Measurements from ENCODE around the gene ITM2C. TPM values are rescaled to one million over a fixed set of nuclear protein-coding genes. Genes with fewer than 3 reads are reported as not detected.

Gene ITM2C
- total and polyA plus RNA-seq, 5 donors from 2014 or later: 29.3 to 70.3 (median 52.2) TPM

DNA sequence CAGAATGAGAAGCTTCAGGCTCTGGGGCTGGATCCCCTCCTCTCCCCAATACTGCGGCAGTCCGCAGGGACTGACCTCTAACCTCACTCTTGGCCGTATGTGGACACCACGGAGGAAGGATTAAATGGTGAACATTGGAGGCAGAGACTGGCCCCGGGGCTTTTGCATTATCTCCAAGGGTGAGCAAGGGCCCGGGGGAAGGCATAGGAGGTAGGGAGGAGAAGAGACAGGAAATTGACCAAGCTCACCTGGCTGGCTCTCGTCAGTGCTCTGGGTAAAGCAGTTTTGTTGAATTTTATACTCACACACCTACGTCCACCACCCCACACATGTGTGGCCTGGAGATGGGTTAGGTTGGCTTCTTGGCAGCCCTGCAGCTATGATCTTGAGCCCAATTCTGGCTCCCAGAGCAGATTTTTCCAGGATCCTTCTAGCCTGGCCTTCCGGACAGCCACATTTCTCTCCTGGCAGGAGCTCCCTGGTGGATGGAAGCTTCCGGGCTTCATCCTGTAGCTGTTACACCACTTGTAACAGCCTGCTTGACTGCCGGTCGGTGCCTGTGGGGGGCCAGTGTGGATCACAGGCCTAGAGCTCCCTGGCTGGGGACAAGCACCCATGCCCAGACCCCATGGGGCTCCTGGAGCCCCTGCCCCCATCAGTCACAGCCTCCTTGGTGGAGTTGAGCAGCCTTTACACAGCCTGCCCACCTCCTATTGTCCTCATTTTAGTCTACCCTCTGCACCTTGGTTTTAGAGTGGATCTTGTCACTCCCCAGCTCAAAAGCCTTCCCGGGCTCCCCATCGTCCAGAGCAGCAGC, 7.6 kb downstream of the ITM2C start:
- Mint-ChIP-seq H3K9me3 (no peaks in the 10 kb centered on the region), H3K4me1 (peaks cover 4 to 50% (median 14%) of the 10 kb centered on the region in 4 donors), H3K27ac (peak overlapping the region; percentile 7 to 87 (median 7)), H3K36me3 (peaks cover 4% of the 10 kb centered on the region), H3K27me3 (no peaks in the 10 kb centered on the region), H3K4me3 (peak overlapping the region in 2 of 4 donors; percentile 1 to 46)
- no peak overlapping the region for H3K27ac ChIP-seq (ENCODE audit: insufficient read depth, low read length, poor library complexity, severe bottlenecking)
- H3K36me3 ChIP-seq (ENCODE audit: control insufficient read depth, insufficient read depth, low read length): no peaks in the 10 kb centered on the region
- ATAC-seq (ENCODE audit: low read depth in 2 of 2) (no peak), DNase-seq (no peak)
- H3K27me3 ChIP-seq (ENCODE audit: control insufficient read depth, insufficient read depth, low read length): no peaks in the 10 kb centered on the region
- peaks cover 22% of the 10 kb centered on the region for H3K4me1 ChIP-seq (ENCODE audit: control insufficient read depth, insufficient read depth, low read length, poor library complexity, severe bottlenecking)
- H3K9me3 ChIP-seq (ENCODE audit: control insufficient read depth in 2 of 2, low read length in 2 of 2): no peaks in the 10 kb centered on the region
- H3K4me3 ChIP-seq (ENCODE audit: low read depth, low read length): no peak overlapping the region

DNA sequence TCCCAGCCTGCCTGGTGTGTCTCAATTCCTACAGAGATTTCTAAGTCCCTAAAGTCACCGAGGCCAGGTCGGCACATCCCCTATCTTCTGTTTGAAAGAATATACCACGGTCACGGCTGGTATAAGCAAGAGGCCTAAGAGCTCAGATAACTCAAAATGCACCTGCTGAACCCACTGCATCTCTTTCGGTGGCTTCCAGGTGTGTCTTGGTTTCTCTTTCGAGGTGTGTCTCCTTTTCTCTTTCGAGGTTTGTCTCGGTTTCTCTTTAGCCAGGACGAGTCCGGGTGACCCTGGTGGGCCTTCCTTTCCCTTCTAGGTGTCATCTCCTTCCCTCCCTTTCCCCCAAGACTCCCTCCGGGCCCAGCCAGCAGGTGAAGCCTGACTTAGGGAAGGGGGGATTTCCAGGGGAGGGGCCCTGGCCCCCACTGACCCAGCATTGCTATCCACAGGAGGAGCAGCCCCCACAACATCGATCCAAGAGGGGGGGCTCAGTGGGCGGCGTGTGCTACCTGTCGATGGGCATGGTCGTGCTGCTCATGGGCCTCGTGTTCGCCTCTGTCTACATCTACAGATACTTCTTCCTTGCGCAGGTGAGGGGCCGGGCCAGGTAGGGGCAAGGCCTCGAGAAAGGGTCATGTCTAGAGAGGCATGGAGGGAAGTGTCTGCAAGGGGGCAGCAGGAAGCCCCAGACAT, 8.4 kb downstream of the ITM2C start:
- Histone ChIP-seq H3K9me3 (ENCODE audit: control insufficient read depth in 2 of 2, low read length in 2 of 2) (no peaks in the 10 kb centered on the region), H3K36me3 (ENCODE audit: control insufficient read depth, insufficient read depth, low read length) (no peaks in the 10 kb centered on the region), H3K4me3 (ENCODE audit: low read depth, low read length) (peak overlapping the region; percentile 7), H3K27me3 (ENCODE audit: control insufficient read depth, insufficient read depth, low read length) (no peaks in the 10 kb centered on the region), H3K4me1 (ENCODE audit: control insufficient read depth, insufficient read depth, low read length, poor library complexity, severe bottlenecking) (peaks cover 21% of the 10 kb centered on the region), H3K27ac (ENCODE audit: insufficient read depth, low read length, poor library complexity, severe bottlenecking) (peak overlapping the region; percentile 23)
- H3K36me3 Mint-ChIP-seq: peaks cover 4% of the 10 kb centered on the region
- peak overlapping the region in 2 of 4 donors; percentile 1 to 46 for H3K4me3 Mint-ChIP-seq
- H3K27ac Mint-ChIP-seq: peak overlapping the region; percentile 7 to 87 (median 52)
- H3K9me3 Mint-ChIP-seq: no peaks in the 10 kb centered on the region
- peak in 1 of 2 donors; percentile 23 for ATAC-seq (ENCODE audit: low read depth in 2 of 2)
- H3K27me3 Mint-ChIP-seq: no peaks in the 10 kb centered on the region
- H3K4me1 Mint-ChIP-seq: peaks cover 4 to 53% (median 14%) of the 10 kb centered on the region in 4 donors
- DNase-seq: peak in 1 of 3 donors; percentile 68

DNA sequence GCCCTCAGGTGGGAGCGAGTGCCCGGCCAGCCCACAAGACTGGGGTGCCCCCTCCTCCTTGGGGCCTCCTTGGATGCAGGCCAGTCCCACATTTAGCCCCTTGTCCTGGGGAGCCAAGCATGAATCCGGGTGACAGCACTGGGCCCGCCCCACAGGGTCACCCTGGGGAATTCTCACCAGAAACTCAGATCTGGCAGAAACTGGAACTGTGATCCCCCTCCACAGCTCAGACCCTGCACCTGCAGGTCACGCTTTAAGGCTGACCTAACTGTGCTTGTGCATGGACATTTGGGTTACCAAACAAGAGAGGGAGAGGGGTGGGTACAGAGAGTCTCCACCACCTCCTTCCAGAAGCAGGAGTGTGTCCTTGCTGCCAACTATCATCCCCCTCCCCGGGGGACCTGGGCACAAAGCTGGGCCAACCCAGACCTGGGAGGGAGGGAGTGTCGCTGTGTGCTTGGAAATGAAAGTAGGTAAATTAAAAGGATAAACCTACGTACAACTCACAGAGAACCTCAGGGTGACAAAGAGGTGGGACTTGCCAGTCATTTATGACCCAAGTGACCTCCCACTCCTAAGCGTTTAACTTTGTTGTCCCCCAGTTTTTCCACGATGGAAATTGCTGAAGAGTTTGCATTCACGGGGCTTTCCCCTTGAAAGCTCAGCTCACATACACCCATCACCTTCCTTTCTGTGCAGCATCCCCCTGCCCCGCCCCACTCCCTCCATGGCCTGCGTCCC, 9.1 kb downstream of the ITM2C start:
- no peak overlapping the region for H3K4me3 ChIP-seq (ENCODE audit: low read depth, low read length)
- no peaks in the 10 kb centered on the region for H3K27me3 ChIP-seq (ENCODE audit: control insufficient read depth, insufficient read depth, low read length)
- no peak overlapping the region for H3K4me3 Mint-ChIP-seq
- H3K4me1 Mint-ChIP-seq: peaks cover 4 to 48% (median 12%) of the 10 kb centered on the region in 4 donors
- peaks cover 3% of the 10 kb centered on the region for H3K36me3 ChIP-seq (ENCODE audit: control insufficient read depth, insufficient read depth, low read length)
- no peak for DNase-seq
- peak overlapping the region in 2 of 3 donors; percentile 44 to 69 for H3K27ac Mint-ChIP-seq
- peaks cover 4% of the 10 kb centered on the region for H3K36me3 Mint-ChIP-seq
- no peak overlapping the region for H3K27ac ChIP-seq (ENCODE audit: insufficient read depth, low read length, poor library complexity, severe bottlenecking)
- H3K27me3 Mint-ChIP-seq: no peaks in the 10 kb centered on the region
- H3K4me1 ChIP-seq (ENCODE audit: control insufficient read depth, insufficient read depth, low read length, poor library complexity, severe bottlenecking): peaks cover 21% of the 10 kb centered on the region
- no peaks in the 10 kb centered on the region for H3K9me3 ChIP-seq (ENCODE audit: control insufficient read depth in 2 of 2, low read length in 2 of 2)
- ATAC-seq (ENCODE audit: low read depth in 2 of 2): peak; percentile 10
- no peaks in the 10 kb centered on the region for H3K9me3 Mint-ChIP-seq

DNA sequence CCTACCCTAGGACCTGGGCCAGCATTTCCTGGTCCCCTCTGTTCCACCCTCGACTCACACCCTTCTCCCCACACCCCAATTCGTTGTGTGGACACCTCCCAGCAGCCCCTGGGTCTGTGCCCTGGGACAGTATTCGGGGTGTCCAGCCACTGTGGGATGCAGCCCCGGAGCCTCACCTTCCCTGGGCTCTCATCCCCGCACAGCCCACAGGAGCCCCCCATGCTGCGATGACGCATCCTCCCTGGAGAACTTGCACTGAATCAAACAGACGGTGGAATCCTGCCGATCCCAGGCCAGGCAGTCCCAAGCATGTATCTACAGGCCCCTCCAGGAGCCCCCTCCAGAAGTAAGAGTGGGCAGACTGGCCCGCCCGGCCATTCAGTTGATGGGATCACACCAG, 9.7 kb downstream of the ITM2C start:
- peaks cover 4% of the 10 kb centered on the region for H3K36me3 Mint-ChIP-seq
- Histone ChIP-seq H3K36me3 (ENCODE audit: control insufficient read depth, insufficient read depth, low read length) (peaks cover 4% of the 10 kb centered on the region), H3K9me3 (ENCODE audit: control insufficient read depth in 2 of 2, low read length in 2 of 2) (no peaks in the 10 kb centered on the region), H3K27me3 (ENCODE audit: control insufficient read depth, insufficient read depth, low read length) (no peaks in the 10 kb centered on the region), H3K4me1 (ENCODE audit: control insufficient read depth, insufficient read depth, low read length, poor library complexity, severe bottlenecking) (peaks cover 21% of the 10 kb centered on the region), H3K4me3 (ENCODE audit: low read depth, low read length) (no peak overlapping the region), H3K27ac (ENCODE audit: insufficient read depth, low read length, poor library complexity, severe bottlenecking) (no peak overlapping the region)
- DNase-seq (no peak), ATAC-seq (ENCODE audit: low read depth in 2 of 2) (no peak)
- no peaks in the 10 kb centered on the region for H3K27me3 Mint-ChIP-seq
- no peaks in the 10 kb centered on the region for H3K9me3 Mint-ChIP-seq
- H3K4me1 Mint-ChIP-seq: peaks cover 4 to 46% (median 10%) of the 10 kb centered on the region in 4 donors
- no peak overlapping the region for H3K4me3 Mint-ChIP-seq
- H3K27ac Mint-ChIP-seq: peak overlapping the region in 2 of 3 donors; percentile 31 to 44

DNA sequence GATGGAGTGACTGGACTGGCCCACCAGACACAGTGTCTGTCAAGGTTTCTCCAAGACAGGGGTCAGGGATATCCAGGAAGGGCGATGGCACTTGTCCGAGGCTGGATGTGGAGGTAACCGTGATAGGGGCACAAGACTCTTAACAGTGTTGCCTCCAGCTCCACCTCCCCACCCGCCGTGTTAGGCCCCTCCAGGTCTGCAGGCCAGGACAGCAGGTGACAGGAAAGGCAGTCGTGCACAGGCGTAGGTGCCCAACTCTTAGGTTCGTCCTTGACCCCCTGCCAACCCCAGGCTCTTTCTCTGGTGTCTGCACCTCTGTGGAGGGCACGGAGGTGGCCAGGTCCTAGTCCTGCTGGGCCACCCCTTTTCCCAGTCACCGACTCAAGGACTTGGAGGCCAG, 10.1 kb downstream of the ITM2C start:
- H3K27me3 ChIP-seq (ENCODE audit: control insufficient read depth, insufficient read depth, low read length): no peaks in the 10 kb centered on the region
- ATAC-seq (ENCODE audit: low read depth in 2 of 2) (no peak), DNase-seq (no peak)
- H3K4me3 ChIP-seq (ENCODE audit: low read depth, low read length): no peak overlapping the region
- peaks cover 4% of the 10 kb centered on the region for H3K36me3 ChIP-seq (ENCODE audit: control insufficient read depth, insufficient read depth, low read length)
- H3K36me3 Mint-ChIP-seq: peaks cover 4% of the 10 kb centered on the region
- H3K4me1 ChIP-seq (ENCODE audit: control insufficient read depth, insufficient read depth, low read length, poor library complexity, severe bottlenecking): peaks cover 21% of the 10 kb centered on the region
- no peaks in the 10 kb centered on the region for H3K27me3 Mint-ChIP-seq
- H3K4me1 Mint-ChIP-seq: peaks cover 4 to 42% (median 10%) of the 10 kb centered on the region in 4 donors
- H3K9me3 Mint-ChIP-seq: no peaks in the 10 kb centered on the region
- H3K27ac Mint-ChIP-seq: peak overlapping the region in 1 of 3 donors; percentile 31
- no peak overlapping the region for H3K4me3 Mint-ChIP-seq
- no peak overlapping the region for H3K27ac ChIP-seq (ENCODE audit: insufficient read depth, low read length, poor library complexity, severe bottlenecking)
- H3K9me3 ChIP-seq (ENCODE audit: control insufficient read depth in 2 of 2, low read length in 2 of 2): no peaks in the 10 kb centered on the region

DNA sequence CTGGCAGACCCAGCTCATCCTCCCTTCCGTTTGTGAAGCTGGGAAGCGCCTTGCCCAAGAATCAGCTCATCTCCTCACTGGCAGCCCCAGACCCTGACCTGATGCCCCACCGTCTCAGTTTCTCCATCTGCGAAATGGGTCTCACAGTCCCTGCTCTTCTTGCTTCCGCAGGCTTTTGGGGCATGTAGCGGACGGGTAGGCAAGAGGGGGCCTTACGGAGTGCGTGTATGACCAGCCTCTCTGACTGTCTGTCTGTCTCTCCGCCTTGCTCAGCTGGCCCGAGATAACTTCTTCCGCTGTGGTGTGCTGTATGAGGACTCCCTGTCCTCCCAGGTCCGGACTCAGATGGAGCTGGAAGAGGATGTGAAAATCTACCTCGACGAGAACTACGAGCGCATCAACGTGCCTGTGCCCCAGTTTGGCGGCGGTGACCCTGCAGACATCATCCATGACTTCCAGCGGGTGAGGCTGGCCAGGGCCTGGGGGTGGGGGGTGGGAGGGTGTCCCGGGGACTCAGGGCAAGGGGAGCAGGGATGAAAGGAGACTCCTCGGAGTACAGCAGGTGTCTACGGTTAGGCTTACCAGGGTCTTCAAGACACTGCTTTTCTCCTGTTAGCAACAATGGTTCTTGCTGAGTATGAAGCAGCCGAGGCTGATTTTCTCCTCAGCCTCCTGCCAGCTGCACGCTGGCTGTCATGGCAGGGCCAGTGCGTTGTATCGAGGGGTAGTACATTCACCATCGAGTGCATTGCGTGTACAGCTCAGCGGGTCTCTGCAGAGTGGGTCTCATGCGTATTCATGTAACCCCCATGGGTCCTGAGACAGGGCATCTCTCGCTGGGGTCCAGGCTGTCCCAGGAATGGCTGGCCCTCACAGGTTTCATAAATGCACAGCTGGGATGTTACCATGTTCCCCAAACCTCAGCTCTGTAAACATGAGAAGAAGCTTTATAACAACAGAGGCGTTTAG, 10.9 kb downstream of the ITM2C start:
- peaks cover 21% of the 10 kb centered on the region for H3K4me1 ChIP-seq (ENCODE audit: control insufficient read depth, insufficient read depth, low read length, poor library complexity, severe bottlenecking)
- H3K27ac ChIP-seq (ENCODE audit: insufficient read depth, low read length, poor library complexity, severe bottlenecking): no peak overlapping the region
- no peak overlapping the region for H3K4me3 ChIP-seq (ENCODE audit: low read depth, low read length)
- no peaks in the 10 kb centered on the region for H3K27me3 ChIP-seq (ENCODE audit: control insufficient read depth, insufficient read depth, low read length)
- H3K36me3 ChIP-seq (ENCODE audit: control insufficient read depth, insufficient read depth, low read length): peaks cover 4% of the 10 kb centered on the region
- Mint-ChIP-seq H3K9me3 (no peaks in the 10 kb centered on the region), H3K4me1 (peaks cover 4 to 35% (median 10%) of the 10 kb centered on the region in 4 donors), H3K27me3 (no peaks in the 10 kb centered on the region), H3K36me3 (peaks cover 4% of the 10 kb centered on the region), H3K27ac (no peak overlapping the region), H3K4me3 (no peak overlapping the region)
- ATAC-seq (ENCODE audit: low read depth in 2 of 2) (no peak), DNase-seq (no peak)
- no peaks in the 10 kb centered on the region for H3K9me3 ChIP-seq (ENCODE audit: control insufficient read depth in 2 of 2, low read length in 2 of 2)
